Activated naive CD4-positive, alpha-beta T cell treated with anti-CD3 and anti-CD28 coated beads, Interleukin-2, amount 50 U/mL, for 72 hours (primary cell): ENCODE results near the gene EPS8L2. TPM values are rescaled to one million over a fixed set of nuclear protein-coding genes. Genes with fewer than 3 reads are reported as not detected.

ENCODE experiments used
- ATAC-seq, 2 donors: fragments of 150-1000 bp; cut with Tn5 transposase; 2 replicates each; pipeline ENCODE4 v1.10.0; 2021; ENCODE audit warnings: mild to moderate bottlenecking in 2 of 2, moderate library complexity in 2 of 2
- DNase-seq, 2 donors: peaks; one replicate each; pipeline ENCODE4 v3.0.0; 2021 to 2022; ENCODE audit warnings: low spot score in 2 of 2
- H3K27ac Mint-ChIP-seq, 2 donors: one replicate each; pipeline ENCODE4 v1.8.0; 2022; ENCODE audit warnings: mild to moderate bottlenecking in 2 of 2, mixed read lengths in 2 of 2
- H3K36me3 Mint-ChIP-seq, 2 donors: one replicate each; pipeline ENCODE4 v1.8.0; 2022; ENCODE audit warnings: mixed read lengths in 2 of 2
- H3K9me3 Mint-ChIP-seq, 2 donors: one replicate each; pipeline ENCODE4 v1.8.0; 2022; ENCODE audit warnings: mixed read lengths in 2 of 2
- total RNA-seq, 2 donors: library from RNA; stranded (reverse); gene quantifications; one replicate each; pipeline ENCODE4 v1.2.3, GENCODE V29; 2022

Gene EPS8L2
- total RNA-seq, 2 donors from 2014 or later, result 2.4 to 34.1 TPM

DNA sequence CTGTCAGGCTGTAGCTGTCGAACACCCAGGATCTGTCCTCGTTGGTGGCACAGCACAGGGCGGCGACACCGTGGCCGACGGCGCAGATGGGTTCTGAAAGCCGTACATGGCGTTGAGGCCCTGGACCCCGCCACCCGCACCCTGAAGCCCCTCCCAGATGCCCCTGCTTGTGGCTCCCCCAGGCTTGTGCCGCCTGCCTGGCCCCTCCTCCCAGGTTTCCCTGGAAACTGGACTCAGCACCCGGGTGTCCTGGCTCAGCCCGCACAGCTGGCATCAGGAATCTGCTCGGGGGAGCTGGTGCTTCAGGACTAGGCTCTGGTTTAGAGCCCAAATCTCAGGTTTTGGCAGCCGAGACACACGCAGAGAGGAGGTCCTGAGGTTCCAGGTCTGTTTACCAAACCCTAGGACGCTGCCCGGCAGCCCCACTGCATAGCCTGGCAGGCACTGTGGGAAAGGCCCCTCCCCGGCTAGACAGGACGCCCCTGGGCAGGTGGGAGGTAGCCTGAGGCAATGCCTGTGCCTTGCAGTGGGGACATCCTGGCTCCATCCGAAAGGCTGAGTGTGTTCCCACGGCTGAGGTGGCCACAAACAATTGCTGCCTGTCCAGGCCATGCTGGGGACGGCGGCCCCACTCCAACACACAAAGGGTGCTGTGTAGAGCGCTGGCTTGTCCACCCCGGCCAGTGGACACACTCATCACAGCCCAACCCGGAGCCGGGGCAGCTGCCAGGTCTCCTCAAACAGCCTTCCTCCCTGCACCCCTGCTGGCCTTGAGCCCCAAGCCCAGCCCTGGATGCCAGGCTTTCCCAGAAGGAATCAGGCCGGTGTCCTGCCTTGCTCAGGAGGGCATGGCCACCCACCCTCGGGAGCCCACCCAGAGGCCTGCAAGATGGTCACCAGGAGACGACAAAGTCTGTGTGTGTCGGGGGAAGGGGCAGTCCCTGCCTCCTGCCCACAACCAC, 66.7 kb downstream of the EPS8L2 start:
- no peaks in the 10 kb centered on the region for H3K36me3 Mint-ChIP-seq
- ATAC-seq (no peak), DNase-seq (no peak)
- no peak overlapping the region for H3K27ac Mint-ChIP-seq
- no peaks in the 10 kb centered on the region for H3K9me3 Mint-ChIP-seq

- ATAC-seq (no peak), DNase-seq (no peak)
- Mint-ChIP-seq H3K9me3 (no peaks in the 10 kb centered on the region), H3K36me3 (no peaks in the 10 kb centered on the region), H3K27ac (peak overlapping the region in 1 of 2 donors; percentile 55)
Measured at GRCh38 chr11:773425-773824, 67.4 kb downstream of the EPS8L2 start.

- no peaks in the 10 kb centered on the region for H3K9me3 Mint-ChIP-seq
- H3K27ac Mint-ChIP-seq, result peak overlapping the region in 1 of 2 donors; percentile 55
- DNase-seq (no peak), ATAC-seq (no peak)
- H3K36me3 Mint-ChIP-seq, result no peaks in the 10 kb centered on the region
Measured at GRCh38 chr11:773830-774229, 67.8 kb downstream of the EPS8L2 start.

DNA sequence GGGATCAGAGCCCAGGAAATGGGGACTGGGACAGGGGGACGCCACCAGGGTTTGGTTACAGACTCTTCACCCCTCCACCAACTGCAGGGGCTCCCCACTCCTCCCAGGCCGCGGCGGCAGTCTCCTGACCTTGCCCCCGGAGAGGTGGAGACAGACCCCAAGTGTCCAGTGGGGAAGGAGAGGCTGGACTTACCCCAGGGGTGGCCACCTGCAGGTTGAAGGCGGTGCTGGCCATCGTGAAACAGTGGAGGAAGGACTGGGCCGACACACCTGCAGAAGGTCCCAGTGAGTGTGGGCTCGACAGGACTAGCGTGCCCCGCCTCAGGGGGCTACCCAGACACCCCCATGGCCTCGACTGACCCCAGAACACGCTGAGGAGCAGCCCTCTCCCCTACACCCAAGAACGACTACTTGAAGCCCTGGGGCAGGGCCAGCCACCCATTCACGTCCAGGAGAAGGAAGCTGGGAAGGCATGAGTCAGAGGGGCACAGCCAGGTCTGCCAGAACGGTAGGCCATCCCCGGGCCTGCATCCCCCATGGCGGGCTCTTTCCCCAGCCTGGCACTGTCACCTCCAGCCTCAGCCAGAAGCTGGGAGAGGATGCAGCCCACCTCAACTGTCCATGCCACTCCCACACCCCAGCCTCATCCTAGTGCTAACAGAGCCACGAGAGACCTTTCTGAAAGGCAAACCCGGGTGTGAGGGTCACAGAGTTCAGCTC, 69.0 kb downstream of the EPS8L2 start:
- Mint-ChIP-seq H3K9me3 (no peaks in the 10 kb centered on the region), H3K27ac (peak overlapping the region; percentile 49 to 93), H3K36me3 (no peaks in the 10 kb centered on the region)
- DNase-seq, result no peak
- no peak for ATAC-seq

DNA sequence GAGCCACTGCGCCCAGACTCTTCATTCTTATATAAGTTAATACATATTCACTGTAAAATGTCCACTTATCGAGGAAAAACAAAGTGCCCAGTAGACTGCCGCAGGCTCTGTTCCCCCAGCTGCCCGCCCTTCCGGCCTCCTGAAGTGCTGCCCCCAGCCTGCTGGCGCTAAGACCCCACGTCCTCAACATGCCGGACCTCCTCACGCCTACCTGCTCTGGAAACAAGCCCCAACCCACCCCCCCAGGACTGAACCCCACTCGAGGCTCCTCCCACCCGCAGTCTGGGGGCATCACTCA, 70.2 kb downstream of the EPS8L2 start:
- DNase-seq (no peak), ATAC-seq (no peak)
- Mint-ChIP-seq H3K27ac (peak overlapping the region; percentile 81 to 93), H3K9me3 (no peaks in the 10 kb centered on the region), H3K36me3 (no peaks in the 10 kb centered on the region)

DNA sequence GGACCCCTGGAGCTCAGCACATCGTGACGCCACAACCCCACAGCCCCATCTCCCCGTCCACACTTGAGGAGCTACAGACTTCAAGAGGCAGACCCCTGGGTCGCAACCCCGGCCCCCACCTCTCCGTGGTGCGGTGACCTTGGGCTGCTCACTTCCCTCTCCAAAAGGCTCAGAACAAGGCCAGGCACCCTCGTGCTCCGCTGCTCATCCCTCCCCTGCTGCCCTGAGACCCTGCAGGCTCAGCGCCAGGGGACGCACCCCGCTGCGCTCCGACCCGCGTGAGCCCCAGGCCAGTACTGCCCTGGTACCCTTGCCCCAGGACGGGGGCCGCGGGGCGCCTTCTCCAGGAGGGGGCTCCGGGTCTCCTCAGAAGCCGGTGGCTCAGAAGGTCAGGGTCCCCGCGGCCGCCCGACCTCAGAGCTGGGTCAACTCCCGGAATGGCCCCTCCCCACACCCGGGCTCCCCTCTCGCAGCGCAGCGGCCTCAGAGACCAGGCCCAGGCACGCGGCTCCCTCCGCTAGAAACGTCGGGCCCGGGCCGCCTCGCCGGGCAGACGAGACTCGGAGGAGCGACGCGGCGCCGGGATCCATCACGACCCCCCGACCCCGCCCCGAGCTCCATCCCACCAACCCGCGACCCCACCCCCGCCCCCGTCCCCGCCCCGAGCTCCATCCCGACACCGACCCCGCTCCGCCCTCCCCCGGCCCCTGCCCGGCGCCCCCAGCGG, 70.7 kb downstream of the EPS8L2 start:
- Mint-ChIP-seq H3K36me3 (no peaks in the 10 kb centered on the region), H3K9me3 (no peaks in the 10 kb centered on the region), H3K27ac (peak overlapping the region; percentile 81 to 93)
- peak in 1 of 2 donors; percentile 59 for DNase-seq
- ATAC-seq, result peak; percentile 58 to 71

Other genes with a start within 250 kb of the EPS8L2 start
- 10 to 100 TPM; 90.9 to 98.0 TPM for gene RNH1, start 199.0 kb upstream of the EPS8L2 start, total RNA-seq
- gene HRAS, start 170.7 kb upstream of the EPS8L2 start, total RNA-seq, result 10 to 100 TPM; 29.9 to 38.6 TPM
- gene LRRC56, start 168.7 kb upstream of the EPS8L2 start, total RNA-seq, result 1 to 10 TPM; 1.7 to 2.8 TPM
- 1 to 10 TPM; 5.1 to 5.8 TPM for gene LMNTD2, start 145.5 kb upstream of the EPS8L2 start, total RNA-seq
- 10 to 100 TPM; 13.3 to 17.5 TPM for gene RASSF7, start 145.3 kb upstream of the EPS8L2 start, total RNA-seq
- 10 to 100 TPM; 37.3 to 47.1 TPM for gene PHRF1, start 129.8 kb upstream of the EPS8L2 start, total RNA-seq
- gene IRF7, start 90.3 kb upstream of the EPS8L2 start, total RNA-seq, result 100 to 1,000 TPM in 1 of 2 donors, 10 to 100 TPM in 1; 25.3 to 104 TPM
- not detected for gene CDHR5, start 81.3 kb upstream of the EPS8L2 start, total RNA-seq
- not detected for gene SCT, start 79.0 kb upstream of the EPS8L2 start, total RNA-seq
- 1 to 10 TPM in 1 of 2 donors, under 1 TPM in 1; 0.60 to 5.6 TPM for gene DRD4, start 69.0 kb upstream of the EPS8L2 start, total RNA-seq
- gene DEAF1, start 11.0 kb upstream of the EPS8L2 start, total RNA-seq, result 10 to 100 TPM; 50.9 to 63.5 TPM
- 10 to 100 TPM in 1 of 2 donors, 1 to 10 TPM in 1; 5.2 to 11.3 TPM for gene TMEM80, start 10.4 kb upstream of the EPS8L2 start, total RNA-seq
- gene TALDO1, start 41.2 kb downstream of the EPS8L2 start, total RNA-seq, result 100 to 1,000 TPM; 226 to 328 TPM
- gene GATD1, start 71.3 kb downstream of the EPS8L2 start, total RNA-seq, result 10 to 100 TPM; 33.1 to 60.5 TPM
- 1 to 10 TPM in 1 of 2 donors, not detected in 1; 1.1 TPM for gene CEND1, start 83.9 kb downstream of the EPS8L2 start, total RNA-seq
- gene SLC25A22, start 92.0 kb downstream of the EPS8L2 start, total RNA-seq, result 10 to 100 TPM; 22.6 to 34.6 TPM
- gene PIDD1, start 99.0 kb downstream of the EPS8L2 start, total RNA-seq, result 10 to 100 TPM; 32.8 to 59.2 TPM
- gene RPLP2, start 103.7 kb downstream of the EPS8L2 start, total RNA-seq, result 1,000 to 10,000 TPM; 3,020 to 3,653 TPM
- 10 to 100 TPM; 24.5 to 49.1 TPM for gene PNPLA2, start 112.7 kb downstream of the EPS8L2 start, total RNA-seq
- gene CRACR2B, start 121.7 kb downstream of the EPS8L2 start, total RNA-seq, result 1 to 10 TPM in 1 of 2 donors, under 1 TPM in 1; 0.66 to 1.9 TPM
- 10 to 100 TPM; 42.8 to 46.0 TPM for gene CD151, start 126.7 kb downstream of the EPS8L2 start, total RNA-seq
- gene POLR2L, start 136.3 kb downstream of the EPS8L2 start, total RNA-seq, result 10 to 100 TPM; 50.4 to 95.1 TPM
- 10 to 100 TPM; 12.6 to 18.9 TPM for gene TSPAN4, start 136.6 kb downstream of the EPS8L2 start, total RNA-seq
- gene CHID1, start 204.6 kb downstream of the EPS8L2 start, total RNA-seq, result 10 to 100 TPM; 49.1 to 62.6 TPM
- 10 to 100 TPM; 37.3 to 58.0 TPM for gene AP2A2, start 219.6 kb downstream of the EPS8L2 start, total RNA-seq